Stimulated activated CD4-positive, alpha-beta T cell treated with anti-CD3 and anti-CD28 coated beads, Interleukin-1b, Interleukin-23, amount 100 ng/mL, for 48 hours (primary cell): ENCODE measurements around the gene HDAC5.
A peak's percentile ranks its signal among the peaks of the same experiment; 100 is the strongest.

Experiments used
- DNase-seq: peaks from one replicate; pipeline ENCODE4 v3.0.0-alpha.2; 2020

HDAC5 gene

GRCh38 chr17:44084921-44085320 lies 38.5 kb downstream of the HDAC5 start:
- no peak for DNase-seq

- DNase-seq = peak; percentile 29
These were observed 39.3 kb downstream of the HDAC5 start for GRCh38 chr17:44084131-44084538.

GRCh38 chr17:44083250-44083849 lies 40.1 kb downstream of the HDAC5 start:
- no peak for DNase-seq

- DNase-seq = no peak
These were observed 41.0 kb downstream of the HDAC5 start for GRCh38 chr17:44082256-44082927.

- DNase-seq = no peak
These were observed 41.8 kb downstream of the HDAC5 start for GRCh38 chr17:44081681-44082080.

GRCh38 chr17:44079877-44080821 lies 43.3 kb downstream of the HDAC5 start:
- DNase-seq = no peak

- no peak for DNase-seq
These were observed 45.0 kb downstream of the HDAC5 start for GRCh38 chr17:44078412-44078811.

GRCh38 chr17:44077595-44077909 lies 45.9 kb downstream of the HDAC5 start:
- DNase-seq = no peak

GRCh38 chr17:44076716-44077594 lies 46.5 kb downstream of the HDAC5 start:
- no peak for DNase-seq

GRCh38 chr17:44075598-44076293 lies 47.7 kb downstream of the HDAC5 start:
- no peak for DNase-seq

GRCh38 chr17:44074911-44075285 lies 48.5 kb downstream of the HDAC5 start:
- no peak for DNase-seq

- no peak for DNase-seq
These were observed 49.1 kb downstream of the HDAC5 start for GRCh38 chr17:44074231-44074910.

GRCh38 chr17:44071772-44072171 lies 51.7 kb downstream of the HDAC5 start:
- no peak for DNase-seq

- no peak for DNase-seq
These were observed 52.3 kb downstream of the HDAC5 start for GRCh38 chr17:44071198-44071520.

- peak; percentile 91 for DNase-seq
These were observed 52.8 kb downstream of the HDAC5 start, which contains the start of gene G6PC3 for GRCh38 chr17:44070455-44071197. TSS of gene G6PC3 (plus strand) at chr17:44070735. CDS start at chr17:44070966, 231 bp downstream.

GRCh38 chr17:44069974-44070454 lies 53.4 kb downstream of the HDAC5 start:
- DNase-seq = no peak

GRCh38 chr17:44067545-44067940 lies 55.9 kb downstream of the HDAC5 start:
- no peak for DNase-seq

- DNase-seq = peak; percentile 89
These were observed 57.1 kb downstream of the HDAC5 start, which contains the start of gene LSM12 for GRCh38 chr17:44066204-44066930. TSS of gene LSM12 (minus strand) at chr17:44066671. CDS start at chr17:44066587, 84 bp downstream.

GRCh38 chr17:44065668-44066203 lies 57.7 kb downstream of the HDAC5 start:
- no peak for DNase-seq
